ENCODE data around the gene FANK1.
A peak's percentile ranks its signal among the peaks of the same experiment; 100 is the strongest.
"Not testable (repeated sequence)": the region's sequence is repeated elsewhere in the genome, so short reads cannot be mapped to it uniquely, and the experiment has no call there.

The FANK1 gene

GRCh38 chr10:125929618-125930017 is 33.3 kb downstream of the FANK1 start:
- DNase-seq: no peak

DNA sequence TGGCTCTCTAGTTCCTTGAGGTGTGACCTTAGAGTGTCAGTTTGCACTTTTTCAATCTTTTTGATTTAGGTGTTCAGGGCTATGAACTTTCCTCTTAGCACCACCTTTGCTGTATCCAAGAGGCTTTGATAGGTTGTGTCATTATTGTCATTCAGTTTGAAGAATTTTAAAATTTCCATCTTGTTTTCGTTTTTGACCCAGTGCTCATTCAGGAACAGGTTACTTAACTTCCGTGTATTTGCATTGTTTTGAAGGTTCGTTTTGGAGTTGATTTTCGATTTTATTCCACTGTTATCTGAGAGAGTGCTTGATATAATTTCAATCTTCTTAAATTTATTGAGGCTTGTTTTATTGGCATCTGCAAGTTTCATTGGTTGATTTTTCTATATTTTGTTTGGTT is 37.3 kb downstream of the FANK1 start:
- DNase-seq: no peak

GRCh38 chr10:125936331-125936730 is 40.0 kb downstream of the FANK1 start:
- DNase-seq: no peak

GRCh38 chr10:125940515-125940914 is 44.2 kb downstream of the FANK1 start:
- DNase-seq: no peak

GRCh38 chr10:125951290-125951689 is 54.9 kb downstream of the FANK1 start:
- DNase-seq: no peak

DNA sequence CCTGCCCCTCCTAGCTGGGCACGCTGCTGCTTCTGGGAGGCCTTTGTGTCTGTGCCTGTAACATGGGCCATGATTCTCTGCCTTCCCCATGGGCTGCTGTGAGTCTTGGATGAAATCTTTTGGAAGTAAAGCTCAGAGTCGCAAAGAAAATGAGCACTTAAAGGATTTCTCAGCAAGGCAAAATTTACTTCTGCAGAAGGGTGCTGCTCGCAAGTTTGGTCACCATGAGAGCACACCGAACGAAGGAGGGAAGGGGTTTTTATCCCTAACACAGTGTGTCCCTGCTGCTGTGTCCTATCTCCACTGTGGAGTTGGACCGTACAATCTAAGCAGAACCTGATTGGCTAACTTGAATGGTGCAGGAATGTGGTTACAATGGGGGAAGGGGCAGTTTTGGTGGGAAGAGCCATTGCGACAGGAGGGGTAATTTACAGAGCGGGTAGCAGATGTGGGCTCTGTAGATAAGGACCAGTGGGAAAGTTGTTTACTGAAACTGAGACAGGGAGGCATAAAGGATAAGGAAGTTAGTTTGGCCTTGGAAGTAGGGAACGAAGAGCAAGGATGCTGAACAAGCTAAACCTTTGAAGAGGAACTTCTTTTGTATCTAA is 57.5 kb downstream of the FANK1 start:
- no peak for DNase-seq

DNA sequence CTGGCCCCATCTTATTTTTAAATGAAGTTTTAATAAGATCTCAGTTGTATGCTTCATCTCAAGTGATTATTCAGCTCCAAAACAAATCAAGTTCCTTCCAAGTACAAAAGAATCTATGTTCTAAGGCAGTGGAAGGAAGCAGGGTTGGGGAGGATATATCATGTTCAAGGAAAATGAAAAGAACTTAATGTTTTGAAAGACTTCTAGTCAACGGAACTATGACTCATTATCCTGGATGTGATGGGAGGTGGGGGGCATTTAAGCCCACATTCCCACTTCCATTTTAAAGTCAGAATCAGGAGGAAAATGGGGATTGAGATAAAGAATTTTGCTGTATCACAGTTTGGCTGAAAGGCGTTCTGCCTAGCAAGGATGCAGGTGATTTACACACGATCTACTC is 59.4 kb downstream of the FANK1 start:
- DNase-seq: no peak

- no peak for DNase-seq
These were observed 65.4 kb downstream of the FANK1 start for GRCh38 chr10:125961743-125962142.

- no peak for DNase-seq
These were observed 65.8 kb downstream of the FANK1 start for GRCh38 chr10:125962200-125962599.

DNA sequence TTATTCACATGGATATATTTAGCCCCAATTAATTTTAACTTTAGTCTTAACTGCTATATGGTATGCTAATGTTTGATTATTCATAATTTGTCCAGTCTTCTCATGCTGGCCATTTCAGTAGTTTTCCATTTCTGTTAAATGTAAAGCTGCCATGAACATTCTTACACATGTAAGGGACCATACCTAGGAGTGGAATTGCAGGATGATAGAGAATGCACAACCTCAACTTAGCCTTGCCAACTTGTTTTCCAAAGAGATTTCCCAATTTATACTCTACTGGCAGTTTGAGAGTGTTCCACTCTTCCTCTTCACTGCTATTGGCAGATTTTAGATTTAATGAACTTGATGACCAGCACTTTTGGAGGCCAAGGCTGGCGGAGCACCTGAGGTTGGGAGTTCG is 68.2 kb downstream of the FANK1 start:
- no peak for DNase-seq

- DNase-seq: no peak
These were observed 71.2 kb downstream of the FANK1 start for GRCh38 chr10:125967533-125967932.

DNA sequence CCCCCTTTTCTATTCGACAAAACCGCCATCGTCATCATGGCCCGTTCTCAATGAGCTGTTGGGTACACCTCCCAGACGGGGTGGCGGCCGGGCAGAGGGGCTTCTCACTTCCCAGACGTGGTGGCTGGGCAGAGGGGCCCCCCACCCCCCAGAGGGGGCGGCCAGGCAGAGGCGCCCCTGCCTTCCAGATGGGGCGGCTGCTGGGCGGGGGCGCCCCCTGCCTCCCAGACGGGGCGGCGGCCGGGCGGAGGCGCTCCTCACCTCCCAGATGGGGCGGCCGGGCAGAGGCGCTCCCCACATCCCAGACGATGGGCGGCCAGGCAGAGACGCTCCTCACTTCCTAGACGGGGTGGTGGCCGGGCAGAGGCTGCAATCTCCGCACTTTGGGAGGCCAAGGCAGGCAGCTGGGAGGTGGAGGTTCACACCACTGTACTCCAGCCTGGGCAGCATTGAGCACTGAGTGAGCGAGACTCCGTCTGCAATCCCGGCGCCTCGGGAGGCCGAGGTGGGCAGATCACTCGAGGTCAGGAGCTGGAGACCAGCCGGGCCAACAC is 73.8 kb downstream of the FANK1 start:
- DNase-seq: not testable (repeated sequence)

DNA sequence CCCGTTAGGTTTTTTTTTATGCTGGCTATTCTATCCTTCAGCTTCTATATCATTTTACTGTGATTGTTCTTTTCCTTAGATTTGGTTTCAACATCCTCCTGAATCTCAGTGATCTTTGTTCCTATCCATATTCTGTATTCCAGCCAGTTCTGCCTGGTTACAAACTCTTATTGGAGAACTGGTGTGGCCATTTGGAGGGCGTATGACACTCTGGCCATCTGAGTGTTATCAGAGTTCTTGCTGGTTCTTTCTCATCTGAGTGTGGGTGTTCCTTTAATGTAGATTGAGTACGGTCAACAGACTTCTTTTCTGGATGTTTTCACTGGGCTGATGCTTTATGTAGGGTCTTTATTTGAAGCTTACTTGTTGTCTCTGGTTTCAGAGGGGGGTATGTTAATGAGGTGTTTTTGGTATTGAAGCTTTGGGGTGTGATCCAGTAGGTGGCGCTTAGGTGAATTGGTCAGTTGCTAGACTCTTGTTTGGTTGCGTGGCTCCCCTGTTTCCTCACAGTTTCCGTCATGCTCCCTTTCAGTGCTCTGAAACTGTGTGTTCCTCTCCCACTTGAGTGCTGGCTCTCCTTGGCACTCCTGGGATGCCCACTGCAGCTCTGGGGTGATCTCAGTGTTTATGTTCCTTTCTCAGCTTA is 80.7 kb downstream of the FANK1 start:
- peak in 1 of 5 experiments; percentile 34 for DNase-seq

DNA sequence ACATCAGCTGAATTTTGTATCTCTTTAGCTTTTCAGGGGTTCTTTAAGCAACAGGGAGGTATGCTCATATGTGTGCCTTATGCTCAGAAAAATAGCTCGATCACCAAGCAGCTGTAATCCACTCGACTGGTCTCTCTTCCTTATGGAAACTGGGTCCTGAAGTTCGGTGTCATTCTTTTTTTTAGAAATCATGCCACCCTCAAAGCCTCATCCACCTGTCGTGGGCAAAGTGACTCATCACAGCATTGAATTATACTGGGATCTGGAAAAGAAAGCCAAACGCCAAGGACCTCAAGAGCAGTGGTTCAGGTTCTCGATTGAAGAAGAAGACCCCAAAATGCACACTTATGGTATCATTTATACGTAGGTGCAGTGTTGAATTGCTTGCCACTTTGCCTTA is 83.6 kb downstream of the FANK1 start:
- peak in 1 of 5 experiments; percentile 15 for DNase-seq

DNA sequence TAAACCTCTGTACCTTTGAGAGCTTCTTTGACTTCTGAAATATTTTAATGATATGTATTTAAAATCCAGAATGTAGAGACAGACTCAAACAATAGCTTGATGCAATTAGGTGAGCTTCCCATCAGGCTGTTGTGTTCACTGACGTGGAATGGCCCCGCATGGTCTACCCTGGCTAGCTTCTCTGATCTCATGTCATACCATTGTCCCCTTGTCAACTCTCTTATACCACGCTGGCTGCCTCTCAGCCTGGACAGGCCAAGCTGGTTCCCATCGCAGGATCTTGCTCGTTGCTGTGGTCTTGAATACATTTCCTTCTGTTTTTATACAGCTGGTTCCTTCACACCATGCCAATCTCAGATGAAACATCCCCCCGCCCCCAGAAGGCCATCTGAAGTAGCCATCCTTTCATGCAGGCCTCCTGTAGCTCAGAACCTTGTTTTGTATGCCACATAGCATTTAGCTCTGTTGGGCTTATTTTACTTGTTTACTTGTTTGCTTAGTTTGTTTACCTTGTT is 84.2 kb downstream of the FANK1 start:
- no peak for DNase-seq

GRCh38 chr10:125982260-125982948 is 86.0 kb downstream of the FANK1 start:
- DNase-seq: peak in 2 of 5 experiments; percentile 34 to 81

- no peak for DNase-seq
These were observed 86.8 kb downstream of the FANK1 start for GRCh38 chr10:125983161-125983560.

- DNase-seq: no peak
These were observed 87.3 kb downstream of the FANK1 start for GRCh38 chr10:125983656-125984055.

- DNase-seq: no peak
These were observed 88.0 kb downstream of the FANK1 start for GRCh38 chr10:125984346-125984745.

DNA sequence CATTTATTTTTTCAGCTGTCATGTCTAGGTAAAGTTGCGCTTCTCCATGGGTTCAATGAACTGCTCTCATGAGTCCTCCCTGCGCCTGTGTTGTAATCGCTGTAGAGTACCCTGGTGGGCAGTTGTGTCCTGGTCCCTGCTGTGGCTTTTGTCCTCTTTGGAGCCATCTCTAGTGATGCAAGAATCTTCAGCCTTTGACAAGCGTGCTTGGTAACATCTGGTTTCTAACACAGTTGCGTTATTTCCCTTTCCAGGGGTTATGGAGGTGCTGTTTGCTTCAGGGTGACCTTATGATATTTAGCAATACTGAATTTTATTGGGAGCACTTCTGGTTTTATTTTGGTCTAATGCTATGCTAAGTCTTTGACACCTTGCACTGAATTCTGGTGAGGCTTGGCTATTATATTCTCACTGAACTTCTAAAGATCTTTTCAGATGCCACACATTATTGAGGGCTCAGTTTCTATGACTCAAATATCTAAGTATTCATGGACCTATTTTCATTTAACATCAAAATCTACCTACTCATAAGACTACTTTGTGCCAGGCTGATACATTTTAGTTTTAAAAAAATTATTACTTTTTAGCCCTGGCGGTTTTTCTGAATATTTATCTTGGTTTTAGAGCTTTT is 88.6 kb downstream of the FANK1 start:
- DNase-seq: no peak

DNA sequence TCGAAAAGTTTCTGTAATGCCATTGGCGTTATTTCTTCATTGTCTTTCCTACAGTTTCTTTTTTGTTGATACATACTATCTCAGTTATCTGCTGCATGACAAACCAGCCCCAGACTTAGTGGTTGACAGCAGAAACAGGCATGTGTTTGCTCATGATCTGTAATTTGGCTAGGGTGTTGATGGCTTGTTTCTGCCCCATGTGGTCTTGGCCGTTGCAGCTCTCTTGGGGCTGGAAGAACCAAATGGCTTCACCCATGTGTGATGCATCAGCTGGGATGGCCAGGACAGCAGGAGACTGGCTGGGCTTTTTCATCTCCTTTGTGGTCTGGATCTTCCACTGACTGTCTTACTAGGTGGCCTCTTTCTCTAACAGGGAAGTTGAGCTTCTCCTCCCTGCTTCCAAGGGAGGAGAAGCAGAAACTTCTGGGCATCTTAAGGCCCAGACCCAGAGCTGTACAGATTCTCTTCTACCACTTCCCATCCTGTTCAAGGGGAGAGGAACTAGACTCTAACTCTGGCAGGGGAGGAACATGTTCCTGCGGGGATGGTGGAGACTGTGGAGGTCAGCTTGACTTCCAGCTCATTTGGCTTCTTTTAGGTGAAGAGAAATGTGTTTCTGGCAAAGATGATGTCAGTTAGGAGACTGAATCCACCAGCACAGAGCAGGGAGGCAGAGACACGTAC is 89.3 kb downstream of the FANK1 start:
- no peak for DNase-seq

DNA sequence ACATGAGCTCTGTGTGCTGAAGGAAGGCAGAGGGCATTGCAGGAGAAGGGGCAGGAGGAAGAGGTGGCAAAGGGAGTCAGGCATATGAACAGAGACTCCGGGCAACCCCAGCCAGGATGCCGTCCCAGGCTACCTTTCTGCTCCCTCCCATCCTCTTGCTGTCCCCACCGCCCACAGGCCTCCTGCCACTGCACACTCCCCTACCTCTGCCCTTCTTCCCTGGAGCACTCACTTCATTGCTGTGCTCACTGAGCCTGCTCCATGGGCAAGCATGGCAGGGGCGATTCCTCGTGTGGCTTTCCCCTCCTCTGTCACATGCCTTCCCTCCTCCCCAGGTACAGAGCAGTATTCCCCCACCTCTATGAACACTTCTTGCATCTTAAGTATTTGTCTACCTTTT is 93.4 kb downstream of the FANK1 start:
- DNase-seq: no peak

DNA sequence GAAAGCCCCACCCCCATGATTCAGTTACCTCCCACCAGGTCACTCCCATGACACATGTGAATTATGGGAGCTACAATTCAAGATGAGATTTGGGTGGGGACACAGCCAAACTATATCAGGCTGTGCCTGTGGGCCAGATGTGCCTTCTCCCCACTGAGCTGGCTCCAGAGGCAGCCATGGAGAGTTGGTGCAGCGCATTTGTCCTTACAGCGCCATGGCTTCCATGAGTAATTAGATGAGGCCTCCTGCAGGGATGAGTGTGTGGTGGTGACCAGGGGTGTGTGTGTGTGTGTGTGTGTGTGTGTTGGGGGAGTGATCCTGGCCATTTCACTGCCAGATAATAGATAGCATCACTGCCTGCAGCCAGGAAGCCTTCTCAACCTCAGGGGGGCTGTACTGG is 94.6 kb downstream of the FANK1 start:
- no peak for DNase-seq

Measured in T-helper 2 cell (primary cell).